Measurements from ENCODE around the gene ZSWIM5.

- no peak for TF ChIP-seq GATA3 (IDR thresholded peaks at IDR 0.05; ENCODE audit: low read depth, low read length)
- TF ChIP-seq GATA2 (IDR thresholded peaks at IDR 0.05; ENCODE audit: low read depth, low read length) = no peak
Observed at GRCh38 chr1:44970317-44970716, 236.1 kb downstream of the ZSWIM5 start.

Data from SH-SY5Y (cell line).